Upper lobe of left lung (tissue), 6 donors: ENCODE data around the gene FOXB2. TPM values are rescaled to one million over a fixed set of nuclear protein-coding genes. Genes with fewer than 3 reads are reported as not detected.

Experiments used
- ATAC-seq, 2 donors: fragments of 200-7000 bp; cut with Tn5 transposase; one replicate each; pipeline ENCODE4 v1.9.1; 2022; ENCODE audit warnings: mild to moderate bottlenecking in 2 of 2, moderate library complexity in 2 of 2; ENCODE audit not compliant: low FRiP score in 2 of 2
- DNase-seq, 2 donors: peaks; one replicate each; pipeline ENCODE4 v3.0.0-alpha.2; 2019 to 2020
- H3K27ac ChIP-seq, 4 donors: fragments of 200-600 bp; sonication (generic); one replicate each; pipeline ENCODE4 v1.5.1; 2016 to 2019
- H3K27me3 ChIP-seq, 4 donors: fragments of 200-600 bp; sonication (generic); one replicate each; pipeline ENCODE4 v1.5.1; 2017 to 2019
- H3K36me3 ChIP-seq, 4 donors: fragments of 200-600 bp; sonication (generic); one replicate each; pipeline ENCODE4 v1.5.1; 2016 to 2019
- H3K4me1 ChIP-seq, 4 donors: fragments of 200-600 bp; sonication (generic); one replicate each; pipeline ENCODE4 v1.5.1; 2018 to 2019
- H3K4me3 ChIP-seq, 4 donors: fragments of 200-600 bp; sonication (generic); one replicate each; pipeline ENCODE4 v1.5.1; 2017 to 2019; ENCODE audit warnings: mild to moderate bottlenecking in 2 of 4, moderate library complexity in 1 of 4
- H3K9me3 ChIP-seq, 4 donors: fragments of 200-600 bp; sonication (generic); one replicate each; pipeline ENCODE4 v1.5.1; 2018 to 2019
- CTCF ChIP-seq, 6 experiments: fragments of 450-650 bp in 4 of 6; fragments of 200-600 bp in 2 of 6; sonication (generic) in 2 of 6; IDR thresholded peaks; one replicate each; pipeline ENCODE4 v1.5.1; 2016 to 2019; ENCODE audit warnings: antibody characterized with exemption in 6 of 6
- EP300 ChIP-seq, 4 donors: sonication (generic); formaldehyde crosslinking; IDR thresholded peaks; one replicate each; pipeline ENCODE4 v1.5.1; 2017; ENCODE audit warnings: antibody characterized with exemption in 4 of 4, control low read depth in 2 of 4
- POLR2A ChIP-seq, 4 donors: fragments of 450-650 bp; IDR thresholded peaks; one replicate each; pipeline ENCODE4 v1.5.1; 2016 to 2017; ENCODE audit warnings: antibody characterized with exemption in 4 of 4, mild to moderate bottlenecking in 2 of 4
- POLR2AphosphoS5 ChIP-seq, 2 donors: sonication (generic); formaldehyde crosslinking; IDR thresholded peaks; one replicate each; pipeline ENCODE4 v1.5.1; 2017; ENCODE audit warnings: antibody characterized with exemption in 2 of 2
- WGBS, 2 donors: methylation state at CpG; one replicate each; pipeline ENCODE4 v1.1.5; 2017 to 2018; 5-methylcytosine and 5-hydroxymethylcytosine counted together
- total RNA-seq, 6 donors: library from RNA; depleted of rRNA in 4 of 6; stranded (reverse); fragments of >200 nt in 4 of 6; gene quantifications; one replicate each; pipeline versions ENCODE4 v1.1.0 to v1.2.1, GENCODE V29; 2016 to 2021
- donor health status: DM: no; HTN: no; CAD: no; lungs with moderate emphysema.
- donor health status: DM: no; HTN: yes; CAD: no; lungs with severe emphysema.

Gene FOXB2
- total RNA-seq, 6 donors from 2014 or later: not detected

GRCh38 chr9:77018058-77018968, 1.1 kb upstream of the FOXB2 start:
- ATAC-seq (peak in 1 of 2 donors; percentile 27), DNase-seq (peak in 1 of 2 donors; percentile 78)
- TF ChIP-seq EP300 (IDR thresholded peaks at IDR 0.05): no peak
- no peak for TF ChIP-seq CTCF (IDR thresholded peaks at IDR 0.05)
- no peak for TF ChIP-seq POLR2A (IDR thresholded peaks at IDR 0.05)
- TF ChIP-seq POLR2AphosphoS5 (IDR thresholded peaks at IDR 0.05): no peak
- H3K4me1 ChIP-seq: peaks cover 33 to 69% (median 38%) of the 10 kb centered on the region in 4 donors
- WGBS, 2 donors: 3 to 5% methylated on average over 24 to 51 of the region's 64 CpGs
- no peak overlapping the region for H3K27ac ChIP-seq
- H3K4me3 ChIP-seq: no peak overlapping the region
- no peaks in the 10 kb centered on the region for H3K9me3 ChIP-seq
- H3K27me3 ChIP-seq: peaks cover 2 to 95% (median 61%) of the 10 kb centered on the region in 4 donors
- H3K36me3 ChIP-seq: no peaks in the 10 kb centered on the region

- Histone ChIP-seq H3K4me1 (peaks cover 33 to 67% (median 38%) of the 10 kb centered on the region in 4 donors), H3K27me3 (peaks cover 2 to 93% (median 57%) of the 10 kb centered on the region in 4 donors), H3K36me3 (no peaks in the 10 kb centered on the region), H3K4me3 (no peak overlapping the region), H3K27ac (no peak overlapping the region), H3K9me3 (no peaks in the 10 kb centered on the region)
- ATAC-seq: peak in 1 of 2 donors; percentile 3
- 2 to 3% methylated on average over 10 to 11 of the region's 12 CpGs for WGBS, 2 donors
- TF ChIP-seq CTCF (IDR thresholded peaks at IDR 0.05): no peak
- DNase-seq: no peak
Observed at GRCh38 chr9:77018969-77019235, 553 bp upstream of the FOXB2 start.

GRCh38 chr9:77019926-77020412, 514 bp downstream of the FOXB2 start:
- H3K4me1 ChIP-seq: peaks cover 32 to 57% (median 38%) of the 10 kb centered on the region in 4 donors
- DNase-seq: peak in 1 of 2 donors; percentile 81
- TF ChIP-seq POLR2AphosphoS5 (IDR thresholded peaks at IDR 0.05) (no peak), POLR2A (IDR thresholded peaks at IDR 0.05) (no peak), CTCF (IDR thresholded peaks at IDR 0.05) (no peak), EP300 (IDR thresholded peaks at IDR 0.05) (no peak)
- no peak overlapping the region for H3K27ac ChIP-seq
- H3K36me3 ChIP-seq: no peaks in the 10 kb centered on the region
- ATAC-seq: no peak
- WGBS, 2 donors: 0 to 8% methylated on average over 2 to 41 of the region's 58 CpGs
- no peaks in the 10 kb centered on the region for H3K9me3 ChIP-seq
- peak overlapping the region in 2 of 4 donors; percentile 4 to 18 for H3K4me3 ChIP-seq
- H3K27me3 ChIP-seq: peaks cover 2 to 83% (median 51%) of the 10 kb centered on the region in 4 donors

- no peak for ATAC-seq
- peaks cover 32 to 51% (median 37%) of the 10 kb centered on the region in 4 donors for H3K4me1 ChIP-seq
- TF ChIP-seq POLR2A (IDR thresholded peaks at IDR 0.05): no peak
- TF ChIP-seq CTCF (IDR thresholded peaks at IDR 0.05): no peak
- no peak for TF ChIP-seq EP300 (IDR thresholded peaks at IDR 0.05)
- H3K27ac ChIP-seq: no peak overlapping the region
- H3K36me3 ChIP-seq: no peaks in the 10 kb centered on the region
- 7 to 9% methylated on average over 28 to 35 of the region's 75 CpGs for WGBS, 2 donors
- H3K27me3 ChIP-seq: peaks cover 2 to 77% (median 47%) of the 10 kb centered on the region in 4 donors
- peak in 1 of 2 donors; percentile 85 for DNase-seq
- no peaks in the 10 kb centered on the region for H3K9me3 ChIP-seq
- H3K4me3 ChIP-seq: peak overlapping the region in 3 of 4 donors; percentile 4 to 20 (median 18)
Observed at GRCh38 chr9:77020413-77021290, 1.2 kb downstream of the FOXB2 start.
